Epithelial cell of esophagus (primary cell): Measurements from ENCODE around the gene PSPC1.
"Not testable (repeated sequence)": the region's sequence is repeated elsewhere in the genome, so short reads cannot be mapped to it uniquely, and the experiment has no call there.

Source experiments
- DNase-seq: peaks from one replicate; pipeline ENCODE4 v3.0.0; 2010; ENCODE audit warnings: low read depth
- H3K4me3 ChIP-seq: 2 replicates; pipeline ENCODE4 v1.5.1; 2011; ENCODE audit warnings: mild to moderate bottlenecking, low read length, control low read depth
- CTCF ChIP-seq: IDR thresholded peaks from 2 replicates; pipeline ENCODE4 v1.5.1; 2011; ENCODE audit warnings: low read depth, mild to moderate bottlenecking, low read length, control low read depth, inconsistent platforms; ENCODE audit not compliant: insufficient read depth; ENCODE audit errors: missing control alignments

The PSPC1 gene

GRCh38 chr13:19695829-19696228 is 86.9 kb downstream of the PSPC1 start:
- no peak for DNase-seq
- no peak for TF ChIP-seq CTCF
- H3K4me3 ChIP-seq = no peak overlapping the region

DNA sequence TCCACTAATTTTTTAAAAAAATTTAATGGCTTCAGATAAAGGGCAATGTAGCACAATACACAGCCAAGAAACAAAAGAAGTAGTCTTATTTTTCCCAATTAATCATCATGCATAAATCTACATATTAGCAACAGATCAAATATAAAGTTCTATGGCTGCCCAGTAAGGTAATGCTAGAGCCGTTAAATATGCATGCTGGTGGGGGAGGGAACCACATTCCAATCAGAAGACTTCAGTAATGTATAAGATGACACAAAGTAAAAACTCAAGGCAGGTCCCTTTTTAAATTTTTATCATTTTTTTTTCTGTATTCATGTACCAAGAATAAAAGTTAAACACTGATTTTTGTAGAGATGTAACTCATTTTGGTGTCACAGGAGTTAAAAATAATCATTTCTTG is 87.3 kb downstream of the PSPC1 start:
- DNase-seq = no peak
- H3K4me3 ChIP-seq = no peak overlapping the region
- no peak for TF ChIP-seq CTCF

DNA sequence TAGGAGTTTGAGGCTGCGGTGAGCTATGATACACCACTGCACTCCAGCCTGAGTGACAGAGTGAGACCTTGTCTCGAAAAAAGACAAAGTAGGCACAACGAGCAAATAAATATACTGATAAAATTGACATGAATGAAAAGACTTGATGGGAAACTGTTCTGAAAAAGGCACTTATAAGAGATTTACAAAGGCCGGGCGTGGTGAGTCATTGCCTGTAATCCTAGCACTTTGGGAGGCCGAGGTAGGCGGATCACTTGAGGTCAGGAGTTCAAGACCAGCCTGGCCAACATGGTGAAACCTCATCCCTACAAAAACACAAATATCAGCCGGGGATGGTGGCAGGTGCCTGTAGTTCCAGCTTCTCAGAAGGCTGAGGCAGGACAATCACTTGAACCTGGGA is 91.3 kb downstream of the PSPC1 start:
- not testable (repeated sequence) for H3K4me3 ChIP-seq, DNase-seq

GRCh38 chr13:19685437-19685836 is 97.3 kb downstream of the PSPC1 start:
- DNase-seq = no peak
- TF ChIP-seq CTCF = no peak
- no peak overlapping the region for H3K4me3 ChIP-seq

GRCh38 chr13:19685034-19685433 is 97.7 kb downstream of the PSPC1 start:
- no peak overlapping the region for H3K4me3 ChIP-seq
- TF ChIP-seq CTCF = no peak
- DNase-seq = no peak

GRCh38 chr13:19681517-19681916 is 101.2 kb downstream of the PSPC1 start:
- TF ChIP-seq CTCF = no peak
- DNase-seq = no peak
- H3K4me3 ChIP-seq = no peak overlapping the region

GRCh38 chr13:19680751-19681150 is 102.0 kb downstream of the PSPC1 start:
- no peak for DNase-seq
- H3K4me3 ChIP-seq = no peak overlapping the region
- TF ChIP-seq CTCF = no peak

GRCh38 chr13:19676168-19676567 is 106.6 kb downstream of the PSPC1 start:
- H3K4me3 ChIP-seq = no peak overlapping the region
- no peak for DNase-seq
- no peak for TF ChIP-seq CTCF
